Body of pancreas (tissue), 4 donors: ENCODE results near the gene PSD4. TPM values are rescaled to one million over a fixed set of nuclear protein-coding genes. Genes with fewer than 3 reads are reported as not detected.

Experiments used
- ATAC-seq: fragments of 150-250 bp; one replicate; pipeline ENCODE4 v1.9.1; 2016
- DNase-seq, 4 donors: peaks; one replicate each; pipeline ENCODE4 v3.0.0-alpha.2; 2019
- H3K27ac ChIP-seq, 4 donors: fragments of 200-600 bp; sonication (generic); 1 replicate in 3 of 4; 2 replicates in 1 of 4; pipeline versions ENCODE4 v1.5.1 to v1.6.1; 2016 to 2019; ENCODE audit warnings: mild to moderate bottlenecking in 1 of 4, mixed read lengths in 1 of 4, moderate library complexity in 1 of 4
- H3K27me3 ChIP-seq, 2 donors: fragments of 200-600 bp; sonication (generic); one replicate each; pipeline ENCODE4 v1.6.0; 2016; ENCODE audit warnings: mild to moderate bottlenecking in 1 of 2
- H3K36me3 ChIP-seq, 2 donors: fragments of 200-600 bp; sonication (generic); replicated peaks in 1 of 2; 2 replicates each; pipeline ENCODE4 v1.5.1; 2016; ENCODE audit warnings: low read depth in 2 of 2; ENCODE audit not compliant: insufficient read depth in 1 of 2
- H3K4me1 ChIP-seq: fragments of 200-600 bp; sonication (generic); one replicate; pipeline ENCODE4 v1.6.0; 2016
- H3K4me3 ChIP-seq, 2 donors: fragments of 200-600 bp; sonication (generic); 1 replicate in 1 of 2; 2 replicates in 1 of 2; pipeline ENCODE4 v1.5.1; 2016 to 2019
- H3K9me3 ChIP-seq, 3 donors: fragments of 200-600 bp; sonication (generic); 1 replicate in 2 of 3; 2 replicates in 1 of 3; pipeline ENCODE4 v1.5.1; 2016
- CTCF ChIP-seq, 7 experiments: fragments of 450-650 bp in 4 of 7; fragments of 200-600 bp in 3 of 7; sonication (generic) in 3 of 7; IDR thresholded peaks; one replicate each; pipeline ENCODE4 v1.5.1; 2016 to 2019; ENCODE audit warnings: antibody characterized with exemption in 7 of 7
- POLR2A ChIP-seq, 3 donors: fragments of 450-650 bp; IDR thresholded peaks; one replicate each; pipeline ENCODE4 v1.6.1; 2016; ENCODE audit warnings: antibody characterized with exemption in 3 of 3, mild to moderate bottlenecking in 2 of 3
- WGBS, 2 donors: methylation state at CpG; one replicate each; pipeline ENCODE4 v1.1.5; 2017; 5-methylcytosine and 5-hydroxymethylcytosine counted together
- intact Hi-C: fragments of 100-400 bp; cut with DNase I; formaldehyde crosslinking; loops from one replicate; pipeline ENCODE4 v1.15.1; 2023
- total RNA-seq, 2 donors: library from RNA; depleted of rRNA; stranded (reverse); fragments of >200 nt; gene quantifications; one replicate each; pipeline ENCODE4 v1.1.0, GENCODE V29; 2016

PSD4 gene
- total RNA-seq, 2 donors from 2014 or later = 40.5 to 83.4 TPM

DNA sequence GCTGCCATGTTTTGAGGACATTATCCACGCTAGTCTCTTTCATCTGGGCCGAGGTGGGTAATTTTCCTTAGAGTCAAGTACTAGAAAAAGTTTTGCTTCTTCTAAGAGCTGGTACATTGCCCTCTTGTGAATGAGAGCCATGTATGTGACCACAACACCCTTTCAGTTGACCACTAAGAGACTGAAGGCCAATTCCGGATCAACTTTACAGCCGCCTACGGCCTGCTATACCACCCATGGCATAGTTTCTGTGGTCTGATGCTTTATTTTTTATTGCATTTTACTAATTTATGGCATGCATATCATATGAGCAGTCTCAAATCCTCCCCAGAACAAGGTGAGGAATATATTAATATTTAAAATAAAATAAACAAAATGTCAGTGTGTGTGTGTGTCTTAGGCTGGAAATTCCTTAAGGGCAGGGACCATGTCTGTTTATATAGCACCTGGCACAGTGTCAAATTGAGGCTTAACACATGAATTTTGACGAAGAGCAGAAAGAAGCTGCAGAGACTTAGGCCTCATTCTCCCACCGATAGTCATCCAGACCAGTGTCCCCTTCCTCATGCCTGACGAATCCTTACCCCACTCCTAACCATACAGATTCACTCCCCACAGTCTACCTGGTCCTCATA is 35.4 kb downstream of the PSD4 start:
- H3K27me3 ChIP-seq = no peaks in the 10 kb centered on the region
- 81 to 82% methylated on average over 8 of the region's 8 CpGs for WGBS, 2 donors
- H3K9me3 ChIP-seq = no peaks in the 10 kb centered on the region
- DNase-seq (no peak), ATAC-seq (no peak)
- H3K27ac ChIP-seq = no peak overlapping the region
- H3K4me1 ChIP-seq = peaks cover 17% of the 10 kb centered on the region
- no peak for TF ChIP-seq POLR2A (IDR thresholded peaks at IDR 0.05)
- TF ChIP-seq CTCF (IDR thresholded peaks at IDR 0.05) = no peak
- no peak overlapping the region for H3K4me3 ChIP-seq
- no peaks in the 10 kb centered on the region for H3K36me3 ChIP-seq
- intact Hi-C loops = no loop called here

- H3K27me3 ChIP-seq = no peaks in the 10 kb centered on the region
- DNase-seq (no peak), ATAC-seq (no peak)
- peaks cover 14% of the 10 kb centered on the region for H3K4me1 ChIP-seq
- no peak overlapping the region for H3K27ac ChIP-seq
- no peak overlapping the region for H3K4me3 ChIP-seq
- no peaks in the 10 kb centered on the region for H3K9me3 ChIP-seq
- no peak for TF ChIP-seq CTCF (IDR thresholded peaks at IDR 0.05)
- intact Hi-C loops = no loop called here
- no peaks in the 10 kb centered on the region for H3K36me3 ChIP-seq
- 78 to 91% methylated on average over 15 of the region's 15 CpGs for WGBS, 2 donors
Measured at GRCh38 chr2:113209646-113210171, 35.9 kb downstream of the PSD4 start.

DNA sequence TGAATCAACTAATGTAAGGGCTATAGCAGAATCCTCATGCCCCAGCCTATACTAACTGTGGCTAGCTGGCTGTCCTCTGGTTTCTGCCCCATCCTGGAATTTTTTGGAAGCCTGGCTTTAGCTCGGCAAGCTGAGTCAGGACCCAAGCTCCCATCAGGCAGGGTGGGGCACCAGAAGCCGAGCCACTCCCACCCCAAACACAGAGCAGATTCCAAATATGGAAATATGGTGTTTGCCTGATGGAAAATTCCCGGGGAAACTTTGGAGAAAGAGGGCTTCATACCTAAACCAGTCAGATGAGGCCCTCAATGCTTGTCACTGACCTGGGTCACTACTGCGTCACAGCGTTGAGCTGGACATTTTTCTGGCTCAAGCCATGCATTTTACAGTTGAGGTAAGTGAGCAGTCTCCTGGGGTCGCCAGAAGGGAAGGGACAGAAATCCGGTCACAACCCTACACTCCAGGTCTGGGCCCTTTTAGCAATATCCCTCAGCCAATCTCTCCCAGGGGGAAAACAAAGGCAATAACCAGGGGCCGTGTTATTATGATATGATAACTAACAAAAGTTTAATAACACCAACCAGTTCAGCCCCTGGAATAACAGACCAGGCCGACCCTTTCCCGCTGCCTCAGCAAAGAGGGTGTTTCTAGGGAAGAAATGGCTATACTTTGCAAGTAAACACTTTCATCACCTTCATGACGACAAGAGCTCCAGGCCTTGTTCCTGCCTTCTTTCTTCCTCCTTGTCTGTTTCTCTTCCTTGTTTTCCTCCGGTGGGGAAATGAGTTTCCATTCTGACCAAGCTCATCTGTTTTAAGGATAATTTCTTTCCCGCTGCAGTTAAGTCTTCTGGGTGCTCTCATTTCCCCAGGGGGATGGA is 37.7 kb downstream of the PSD4 start:
- H3K4me3 ChIP-seq = no peak overlapping the region
- H3K27ac ChIP-seq = peak overlapping the region in 1 of 4 donors; percentile 19
- H3K27me3 ChIP-seq = no peaks in the 10 kb centered on the region
- TF ChIP-seq CTCF (IDR thresholded peaks at IDR 0.05) (no peak), POLR2A (IDR thresholded peaks at IDR 0.05) (no peak)
- peaks cover 6% of the 10 kb centered on the region for H3K4me1 ChIP-seq
- 79% methylated on average over 13 of the region's 13 CpGs for WGBS, 2 donors
- intact Hi-C loops = no loop called here
- DNase-seq = peak in 1 of 4 donors; percentile 36
- H3K9me3 ChIP-seq = no peaks in the 10 kb centered on the region
- no peaks in the 10 kb centered on the region for H3K36me3 ChIP-seq
- ATAC-seq = no peak

GRCh38 chr2:113212245-113213060 is 38.7 kb downstream of the PSD4 start:
- no peak overlapping the region for H3K4me3 ChIP-seq
- H3K4me1 ChIP-seq = peaks cover 14% of the 10 kb centered on the region
- no peak for TF ChIP-seq POLR2A (IDR thresholded peaks at IDR 0.05)
- TF ChIP-seq CTCF (IDR thresholded peaks at IDR 0.05) = no peak
- ATAC-seq = peak; percentile 30
- DNase-seq = no peak
- H3K27me3 ChIP-seq = no peaks in the 10 kb centered on the region
- intact Hi-C loops = no loop called here
- WGBS, 2 donors = 52 to 56% methylated on average over 18 to 26 of the region's 26 CpGs
- H3K27ac ChIP-seq = peak overlapping the region in 1 of 4 donors; percentile 19
- H3K36me3 ChIP-seq = no peaks in the 10 kb centered on the region
- H3K9me3 ChIP-seq = no peaks in the 10 kb centered on the region
